Mononuclear cell (primary cell): ENCODE measurements around the gene LINC00305. TPM values are rescaled to one million over a fixed set of nuclear protein-coding genes. Genes with fewer than 3 reads are reported as not detected.

Source experiments
- total RNA-seq: library from RNA; depleted of rRNA; stranded (reverse); fragments of >200 nt; gene quantifications from one replicate; pipeline ENCODE4 v1.2.3, GENCODE V29; 2012

LINC00305 gene
- total RNA-seq, 1 donor: not detected

Other genes with a start within 250 kb of the LINC00305 start
- gene SERPINB10, start 241.1 kb downstream of the LINC00305 start, total RNA-seq: 5.7 TPM
- not detected for gene HMSD, start 199.8 kb downstream of the LINC00305 start, total RNA-seq
- 18.8 TPM for gene SERPINB8, start 179.0 kb downstream of the LINC00305 start, total RNA-seq